ENCODE results near the gene ROBO2.

DNA sequence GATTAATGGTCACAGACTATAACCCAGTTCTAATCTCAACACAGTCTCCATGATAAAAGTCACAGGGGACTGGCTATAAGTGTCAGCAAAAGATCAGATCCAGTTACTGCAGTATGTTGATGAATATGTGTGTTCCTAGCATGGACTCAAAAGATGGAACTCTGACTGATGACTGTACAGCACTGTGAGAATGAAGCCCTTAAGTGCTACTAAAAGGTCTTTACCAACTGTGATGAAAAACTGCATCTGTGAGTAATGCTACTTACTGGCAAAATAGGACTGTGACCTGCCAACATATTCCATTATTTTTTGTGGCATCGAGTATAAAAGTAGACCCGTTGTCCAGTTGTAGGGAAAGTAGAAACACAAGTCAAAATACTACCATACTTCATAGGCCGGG, 284.2 kb downstream of the ROBO2 start:
- TF ChIP-seq ZZZ3 (IDR thresholded peaks at IDR 0.05; ENCODE audit: control insufficient read depth, insufficient read length, low read depth) (no peak), CTCF (IDR thresholded peaks at IDR 0.05 in 2 of 3, conservative IDR thresholded peaks at IDR 0.05 in 1 of 3; ENCODE audit: control insufficient read depth in 2 of 3, extremely low read depth in 1 of 3, insufficient read depth in 1 of 3, low read depth in 3 of 3, low read length in 3 of 3) (no peak), SIN3A (IDR thresholded peaks at IDR 0.05; ENCODE audit: low read depth, low read length) (no peak), CHD2 (IDR thresholded peaks at IDR 0.05; ENCODE audit: borderline replicate concordance, low read depth, low read length) (no peak), EGR1 (IDR thresholded peaks at IDR 0.05; ENCODE audit: borderline replicate concordance in 1 of 2, low read depth in 2 of 2, low read length in 2 of 2) (no peak), RAD21 (IDR thresholded peaks at IDR 0.05; ENCODE audit: insufficient read depth, low read depth, low read length) (no peak), EZH2 (IDR thresholded peaks at IDR 0.05; ENCODE audit: borderline replicate concordance, control insufficient read depth, low read depth, low read length) (no peak), POLR2A (IDR thresholded peaks at IDR 0.05; ENCODE audit: low read depth, low read length) (no peak), ZNF274 (IDR thresholded peaks at IDR 0.05; ENCODE audit: insufficient read depth, insufficient read length) (no peak), JUND (IDR thresholded peaks at IDR 0.05; ENCODE audit: low read depth, low read length) (no peak), ZBTB11 (CRISPR knock-in tag; IDR thresholded peaks at IDR 0.05) (no peak), ZNF687 (IDR thresholded peaks at IDR 0.05) (no peak), TAF1 (IDR thresholded peaks at IDR 0.05; ENCODE audit: borderline replicate concordance, low read depth, low read length) (no peak)
- TF ChIP-seq, protein P1, sequence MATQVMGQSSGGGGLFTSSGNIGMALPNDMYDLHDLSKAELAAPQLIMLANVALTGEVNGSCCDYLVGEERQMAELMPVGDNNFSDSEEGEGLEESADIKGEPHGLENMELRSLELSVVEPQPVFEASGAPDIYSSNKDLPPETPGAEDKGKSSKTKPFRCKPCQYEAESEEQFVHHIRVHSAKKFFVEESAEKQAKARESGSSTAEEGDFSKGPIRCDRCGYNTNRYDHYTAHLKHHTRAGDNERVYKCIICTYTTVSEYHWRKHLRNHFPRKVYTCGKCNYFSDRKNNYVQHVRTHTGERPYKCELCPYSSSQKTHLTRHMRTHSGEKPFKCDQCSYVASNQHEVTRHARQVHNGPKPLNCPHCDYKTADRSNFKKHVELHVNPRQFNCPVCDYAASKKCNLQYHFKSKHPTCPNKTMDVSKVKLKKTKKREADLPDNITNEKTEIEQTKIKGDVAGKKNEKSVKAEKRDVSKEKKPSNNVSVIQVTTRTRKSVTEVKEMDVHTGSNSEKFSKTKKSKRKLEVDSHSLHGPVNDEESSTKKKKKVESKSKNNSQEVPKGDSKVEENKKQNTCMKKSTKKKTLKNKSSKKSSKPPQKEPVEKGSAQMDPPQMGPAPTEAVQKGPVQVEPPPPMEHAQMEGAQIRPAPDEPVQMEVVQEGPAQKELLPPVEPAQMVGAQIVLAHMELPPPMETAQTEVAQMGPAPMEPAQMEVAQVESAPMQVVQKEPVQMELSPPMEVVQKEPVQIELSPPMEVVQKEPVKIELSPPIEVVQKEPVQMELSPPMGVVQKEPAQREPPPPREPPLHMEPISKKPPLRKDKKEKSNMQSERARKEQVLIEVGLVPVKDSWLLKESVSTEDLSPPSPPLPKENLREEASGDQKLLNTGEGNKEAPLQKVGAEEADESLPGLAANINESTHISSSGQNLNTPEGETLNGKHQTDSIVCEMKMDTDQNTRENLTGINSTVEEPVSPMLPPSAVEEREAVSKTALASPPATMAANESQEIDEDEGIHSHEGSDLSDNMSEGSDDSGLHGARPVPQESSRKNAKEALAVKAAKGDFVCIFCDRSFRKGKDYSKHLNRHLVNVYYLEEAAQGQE (IDR thresholded peaks at IDR 0.05; ENCODE audit: low read depth, low read length): no peak

Data from GM12878 (cell line).